OCI-LY7 (cell line): ENCODE measurements around the gene TOP1. TPM values are rescaled to one million over a fixed set of nuclear protein-coding genes. Genes with fewer than 3 reads are reported as not detected.

ENCODE experiments used
- BruUV-seq: library from RNA; stranded (reverse); fragments of 400-500 nt; replicated peaks from 2 replicates; lab custom pipeline; 2021; lab: Mats Ljungman, UMichigan
- CTCF ChIA-PET: fragments of 300-600 bp; sonication (Branson Sonifier 250); formaldehyde crosslinking; loops from one replicate; lab custom pipeline; 2022; ENCODE audit warnings: antibody characterized with exemption; ENCODE audit not compliant: unreplicated experiment; lab: Charles Lee
- POLR2A ChIA-PET: fragments of 300-600 bp; sonication (Branson Sonifier 250); formaldehyde crosslinking; loops from one replicate; lab custom pipeline; 2022; ENCODE audit warnings: antibody characterized with exemption; lab: Charles Lee
- DNase-seq: peaks from one replicate; pipeline ENCODE4 v3.0.0-alpha.2; 2015; ENCODE audit warnings: low spot score
- H2AFZ ChIP-seq: fragments of 200-600 bp; sonication (generic), shearing (Covaris generic); 2 replicates; pipeline ENCODE4 v1.6.1; 2014; ENCODE audit warnings: mild to moderate bottlenecking, antibody characterized with exemption, low read length, moderate library complexity
- H3K27ac ChIP-seq: fragments of 200-600 bp; sonication (generic); 2 replicates; pipeline ENCODE4 v1.5.1; 2014; ENCODE audit warnings: mixed run types, low read depth, mild to moderate bottlenecking, moderate library complexity, low read length, inconsistent platforms; ENCODE audit not compliant: poor library complexity, severe bottlenecking
- H3K36me3 ChIP-seq: fragments of 200-600 bp; sonication (generic); 2 replicates; pipeline ENCODE4 v1.6.1; 2014; ENCODE audit warnings: mild to moderate bottlenecking, antibody characterized with exemption, low read length, moderate library complexity, mixed read lengths; ENCODE audit not compliant: insufficient read depth
- H3K4me1 ChIP-seq: fragments of 200-600 bp; sonication (generic); 2 replicates; pipeline ENCODE4 v1.5.1; 2014; ENCODE audit warnings: mild to moderate bottlenecking, low read length; ENCODE audit not compliant: insufficient read depth, poor library complexity, severe bottlenecking
- H3K4me2 ChIP-seq: fragments of 200-600 bp; sonication (generic); 2 replicates; pipeline ENCODE4 v1.6.1; 2014; ENCODE audit warnings: mild to moderate bottlenecking, low read length
- H3K4me3 ChIP-seq: fragments of 200-600 bp; sonication (generic); 2 replicates; pipeline ENCODE4 v1.5.1; 2014; ENCODE audit warnings: mild to moderate bottlenecking, low read depth, low read length; ENCODE audit not compliant: poor library complexity, severe bottlenecking
- H3K79me2 ChIP-seq: fragments of 200-600 bp; sonication (generic); 2 replicates; pipeline ENCODE4 v1.6.1; 2016; ENCODE audit warnings: low read depth, mild to moderate bottlenecking, low read length, moderate library complexity, mixed read lengths; ENCODE audit not compliant: insufficient read depth
- H3K9me2 ChIP-seq: fragments of 200-600 bp; sonication (generic); 2 replicates; pipeline ENCODE4 v1.6.1; 2016; ENCODE audit warnings: mild to moderate bottlenecking, low read length, mixed read lengths; ENCODE audit not compliant: insufficient read depth
- H3K9me3 ChIP-seq: fragments of 200-600 bp; sonication (generic); 2 replicates; pipeline ENCODE4 v1.6.1; 2014; ENCODE audit warnings: mild to moderate bottlenecking, mixed run types, low read length, mixed read lengths
- H4K20me1 ChIP-seq: fragments of 200-600 bp; sonication (generic); 2 replicates; pipeline ENCODE4 v1.6.1; 2014; ENCODE audit warnings: mild to moderate bottlenecking, antibody characterized with exemption, low read length, moderate library complexity, mixed read lengths; ENCODE audit not compliant: insufficient read depth
- EZH2phosphoT487 ChIP-seq: fragments of 200-600 bp; sonication (generic); IDR thresholded peaks from 2 replicates; pipeline ENCODE4 v1.6.1; 2018; ENCODE audit warnings: low read depth, borderline replicate concordance, mild to moderate bottlenecking, mixed run types, antibody characterized with exemption, low read length, moderate library complexity, mixed read lengths
- intact Hi-C: fragments of 100-400 bp; cut with micrococcal nuclease; formaldehyde crosslinking; loops from one replicate; pipeline ENCODE4 v1.10.0; 2022; ENCODE audit not compliant: unreplicated experiment
- total RNA-seq, 2 experiments: library from RNA; depleted of rRNA in 1 of 2; stranded (reverse); fragments of >200 nt in 1 of 2; shearing (Covaris generic) in 1 of 2; gene quantifications; 2 replicates each; pipeline ENCODE4 v1.2.3, GENCODE V29; 2014 to 2022
- TF ChIP-seq, protein P1 (sequence below): fragments of 200-600 bp; sonication (generic); conservative IDR thresholded peaks from 2 replicates; pipeline ENCODE4 v1.5.1; 2014; ENCODE audit warnings: mild to moderate bottlenecking, antibody characterized with exemption, low read length, moderate library complexity, mixed read lengths

The TOP1 gene
- total RNA-seq, 2 experiments from 2014 or later, result 44.6 to 200 TPM

DNA sequence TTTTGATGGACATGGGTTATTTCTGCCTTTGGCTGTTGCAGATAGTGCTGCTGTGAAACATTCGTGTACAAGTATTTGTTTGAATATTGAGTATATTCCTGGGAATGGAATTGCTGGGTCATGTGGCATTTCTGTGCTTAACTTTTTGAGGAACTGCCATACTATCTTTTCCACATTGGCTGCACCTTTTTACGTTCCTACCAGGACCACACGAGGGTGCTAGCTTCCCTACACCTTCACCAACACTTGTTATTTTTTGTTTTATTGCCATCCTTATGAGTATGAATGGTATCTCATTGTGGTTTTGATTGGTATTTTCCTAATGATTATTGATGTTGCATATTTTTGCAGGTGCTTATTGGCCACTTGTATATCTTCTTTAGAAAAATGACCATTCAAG, 60.9 kb downstream of the TOP1 start:
- Histone ChIP-seq H3K27ac (no peak overlapping the region), H3K4me2 (no peak overlapping the region), H3K4me3 (no peak overlapping the region), H3K79me2 (no peaks in the 10 kb centered on the region), H3K36me3 (peaks cover 98% of the 10 kb centered on the region), H3K4me1 (no peaks in the 10 kb centered on the region), H3K9me2 (no peaks in the 10 kb centered on the region), H2AFZ (no peak overlapping the region), H3K9me3 (no peaks in the 10 kb centered on the region), H4K20me1 (no peaks in the 10 kb centered on the region)
- ChIA-PET CTCF (no interaction called here), POLR2A (interaction anchor here (1.0 kb wide), 1 partner anchor 21 kb away, joined by 3 read pairs; no protein-coding TSS in a partner anchor)
- no peak for TF ChIP-seq EZH2phosphoT487
- TF ChIP-seq, protein P1, sequence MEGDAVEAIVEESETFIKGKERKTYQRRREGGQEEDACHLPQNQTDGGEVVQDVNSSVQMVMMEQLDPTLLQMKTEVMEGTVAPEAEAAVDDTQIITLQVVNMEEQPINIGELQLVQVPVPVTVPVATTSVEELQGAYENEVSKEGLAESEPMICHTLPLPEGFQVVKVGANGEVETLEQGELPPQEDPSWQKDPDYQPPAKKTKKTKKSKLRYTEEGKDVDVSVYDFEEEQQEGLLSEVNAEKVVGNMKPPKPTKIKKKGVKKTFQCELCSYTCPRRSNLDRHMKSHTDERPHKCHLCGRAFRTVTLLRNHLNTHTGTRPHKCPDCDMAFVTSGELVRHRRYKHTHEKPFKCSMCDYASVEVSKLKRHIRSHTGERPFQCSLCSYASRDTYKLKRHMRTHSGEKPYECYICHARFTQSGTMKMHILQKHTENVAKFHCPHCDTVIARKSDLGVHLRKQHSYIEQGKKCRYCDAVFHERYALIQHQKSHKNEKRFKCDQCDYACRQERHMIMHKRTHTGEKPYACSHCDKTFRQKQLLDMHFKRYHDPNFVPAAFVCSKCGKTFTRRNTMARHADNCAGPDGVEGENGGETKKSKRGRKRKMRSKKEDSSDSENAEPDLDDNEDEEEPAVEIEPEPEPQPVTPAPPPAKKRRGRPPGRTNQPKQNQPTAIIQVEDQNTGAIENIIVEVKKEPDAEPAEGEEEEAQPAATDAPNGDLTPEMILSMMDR, result peak; percentile 52; the same call in 1 of the 2 replicates
- no peak for DNase-seq
- intact Hi-C loops, result no loop called here
- BruUV-seq, result no TSS peak

DNA sequence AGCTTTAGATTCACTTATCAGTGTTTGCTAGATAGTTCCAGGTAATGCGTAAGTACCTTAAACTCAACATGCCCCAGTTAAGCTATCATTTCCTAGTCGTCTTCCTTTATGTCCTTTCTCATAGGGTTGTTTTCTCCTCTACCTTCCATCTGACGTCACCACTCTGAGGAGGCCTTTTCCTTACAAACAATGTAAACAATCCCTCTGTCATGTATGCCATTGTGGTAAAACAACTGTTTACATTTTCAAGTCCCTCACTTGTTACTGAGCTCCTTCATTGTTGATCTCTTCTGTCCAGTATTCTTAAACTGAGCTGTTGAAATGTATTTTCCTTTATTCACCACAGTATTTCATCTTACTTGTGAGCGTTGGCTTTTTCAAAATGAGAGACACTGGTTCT, 63.3 kb downstream of the TOP1 start:
- DNase-seq, result no peak
- Histone ChIP-seq H4K20me1 (no peaks in the 10 kb centered on the region), H3K27ac (no peak overlapping the region), H3K9me2 (no peaks in the 10 kb centered on the region), H3K4me3 (no peak overlapping the region), H2AFZ (no peak overlapping the region), H3K9me3 (no peaks in the 10 kb centered on the region), H3K36me3 (peaks cover 97% of the 10 kb centered on the region), H3K4me1 (no peaks in the 10 kb centered on the region), H3K79me2 (no peaks in the 10 kb centered on the region; the same call in 1 of the 2 replicates), H3K4me2 (no peak overlapping the region)
- no peak for TF ChIP-seq EZH2phosphoT487
- TF ChIP-seq, protein P1, result no peak
- intact Hi-C loops, result no loop called here
- no TSS peak for BruUV-seq
- ChIA-PET CTCF (interaction anchor here (0.8 to 1.0 kb wide), 2 partner anchors 100 to 101 kb away, joined by 3 read pairs; no protein-coding TSS in a partner anchor), POLR2A (interaction anchor here (0.9 kb wide), 2 partner anchors 11 to 37 kb away, joined by 3 read pairs; no protein-coding TSS in a partner anchor)
